Activated naive CD8-positive, alpha-beta T cell (primary cell): ENCODE results near the gene MAML3.
A peak's percentile ranks its signal among the peaks of the same experiment; 100 is the strongest.

Source experiments
- H3K27ac Mint-ChIP-seq: one replicate; pipeline ENCODE4 v1.8.0; 2021; ENCODE audit warnings: mixed read lengths
- H3K27me3 Mint-ChIP-seq: one replicate; pipeline ENCODE4 v1.8.0; 2021; ENCODE audit warnings: mixed read lengths
- H3K36me3 Mint-ChIP-seq: one replicate; pipeline ENCODE4 v1.8.0; 2021; ENCODE audit warnings: mixed read lengths
- H3K4me1 Mint-ChIP-seq: one replicate; pipeline ENCODE4 v1.8.0; 2021; ENCODE audit warnings: low read depth, mixed read lengths
- H3K4me3 Mint-ChIP-seq: one replicate; pipeline ENCODE4 v1.8.0; 2021; ENCODE audit warnings: mild to moderate bottlenecking, mixed read lengths
- H3K9me3 Mint-ChIP-seq: one replicate; pipeline ENCODE4 v1.8.0; 2021; ENCODE audit warnings: low read depth, mixed read lengths

MAML3 gene

GRCh38 chr4:140149846-140150635, 3.9 kb downstream of the MAML3 start:
- Mint-ChIP-seq H3K4me1 (peaks cover 26% of the 10 kb centered on the region), H3K4me3 (peak overlapping the region; percentile 90), H3K36me3 (no peaks in the 10 kb centered on the region), H3K27ac (peak overlapping the region; percentile 88), H3K27me3 (no peaks in the 10 kb centered on the region), H3K9me3 (no peaks in the 10 kb centered on the region)

- no peaks in the 10 kb centered on the region for H3K9me3 Mint-ChIP-seq
- H3K36me3 Mint-ChIP-seq: no peaks in the 10 kb centered on the region
- H3K27me3 Mint-ChIP-seq: no peaks in the 10 kb centered on the region
- no peak overlapping the region for H3K4me3 Mint-ChIP-seq
- peaks cover 24% of the 10 kb centered on the region for H3K4me1 Mint-ChIP-seq
- H3K27ac Mint-ChIP-seq: no peak overlapping the region
These were observed 9.9 kb downstream of the MAML3 start for GRCh38 chr4:140144050-140144449.

- H3K4me1 Mint-ChIP-seq: peaks cover 38% of the 10 kb centered on the region
- no peak overlapping the region for H3K4me3 Mint-ChIP-seq
- H3K27ac Mint-ChIP-seq: no peak overlapping the region
- H3K9me3 Mint-ChIP-seq: no peaks in the 10 kb centered on the region
- no peaks in the 10 kb centered on the region for H3K36me3 Mint-ChIP-seq
- H3K27me3 Mint-ChIP-seq: no peaks in the 10 kb centered on the region
These were observed 12.7 kb downstream of the MAML3 start for GRCh38 chr4:140141210-140141835.

GRCh38 chr4:140140566-140140965, 13.4 kb downstream of the MAML3 start:
- Mint-ChIP-seq H3K4me3 (no peak overlapping the region), H3K9me3 (no peaks in the 10 kb centered on the region), H3K4me1 (peaks cover 40% of the 10 kb centered on the region), H3K27ac (no peak overlapping the region), H3K36me3 (no peaks in the 10 kb centered on the region), H3K27me3 (no peaks in the 10 kb centered on the region)

GRCh38 chr4:140138428-140138827, 15.6 kb downstream of the MAML3 start:
- Mint-ChIP-seq H3K4me3 (no peak overlapping the region), H3K27me3 (no peaks in the 10 kb centered on the region), H3K4me1 (peaks cover 35% of the 10 kb centered on the region), H3K9me3 (no peaks in the 10 kb centered on the region), H3K27ac (no peak overlapping the region), H3K36me3 (no peaks in the 10 kb centered on the region)

- H3K27me3 Mint-ChIP-seq: no peaks in the 10 kb centered on the region
- no peaks in the 10 kb centered on the region for H3K9me3 Mint-ChIP-seq
- H3K36me3 Mint-ChIP-seq: no peaks in the 10 kb centered on the region
- H3K27ac Mint-ChIP-seq: peak overlapping the region; percentile 36
- H3K4me3 Mint-ChIP-seq: peak overlapping the region; percentile 22
- H3K4me1 Mint-ChIP-seq: peaks cover 30% of the 10 kb centered on the region
These were observed 16.3 kb downstream of the MAML3 start for GRCh38 chr4:140137671-140138070.

- H3K9me3 Mint-ChIP-seq: no peaks in the 10 kb centered on the region
These were observed 17.5 kb downstream of the MAML3 start for GRCh38 chr4:140136509-140136908.

GRCh38 chr4:140135529-140136088, 18.4 kb downstream of the MAML3 start:
- Mint-ChIP-seq H3K9me3 (no peaks in the 10 kb centered on the region), H3K27ac (no peak overlapping the region), H3K4me3 (no peak overlapping the region), H3K27me3 (no peaks in the 10 kb centered on the region), H3K36me3 (no peaks in the 10 kb centered on the region), H3K4me1 (peaks cover 41% of the 10 kb centered on the region)

More at GRCh38 chr4:140136509-140136908, 17.5 kb downstream of the MAML3 start:
- H3K4me1 Mint-ChIP-seq: peaks cover 38% of the 10 kb centered on the region
- no peak overlapping the region for H3K27ac Mint-ChIP-seq
- H3K4me3 Mint-ChIP-seq: no peak overlapping the region
- H3K27me3 Mint-ChIP-seq: no peaks in the 10 kb centered on the region
- H3K36me3 Mint-ChIP-seq: no peaks in the 10 kb centered on the region

- Mint-ChIP-seq H3K9me3 (no peaks in the 10 kb centered on the region), H3K36me3 (no peaks in the 10 kb centered on the region), H3K27me3 (no peaks in the 10 kb centered on the region), H3K4me1 (peaks cover 41% of the 10 kb centered on the region), H3K4me3 (no peak overlapping the region), H3K27ac (no peak overlapping the region)
These were observed 19.1 kb downstream of the MAML3 start for GRCh38 chr4:140134746-140135425.

- H3K27ac Mint-ChIP-seq: no peak overlapping the region
- no peak overlapping the region for H3K4me3 Mint-ChIP-seq
- no peaks in the 10 kb centered on the region for H3K27me3 Mint-ChIP-seq
- no peaks in the 10 kb centered on the region for H3K9me3 Mint-ChIP-seq
- peaks cover 41% of the 10 kb centered on the region for H3K4me1 Mint-ChIP-seq
- H3K36me3 Mint-ChIP-seq: no peaks in the 10 kb centered on the region
These were observed 20.4 kb downstream of the MAML3 start for GRCh38 chr4:140133576-140133975.

- H3K9me3 Mint-ChIP-seq: no peaks in the 10 kb centered on the region
- H3K27ac Mint-ChIP-seq: no peak overlapping the region
- H3K4me3 Mint-ChIP-seq: peak overlapping the region; percentile 17
- no peaks in the 10 kb centered on the region for H3K27me3 Mint-ChIP-seq
- no peaks in the 10 kb centered on the region for H3K36me3 Mint-ChIP-seq
- peaks cover 27% of the 10 kb centered on the region for H3K4me1 Mint-ChIP-seq
These were observed 22.2 kb downstream of the MAML3 start for GRCh38 chr4:140131675-140132229.

GRCh38 chr4:140130677-140131076, 23.3 kb downstream of the MAML3 start:
- Mint-ChIP-seq H3K4me3 (no peak overlapping the region), H3K9me3 (no peaks in the 10 kb centered on the region), H3K4me1 (peaks cover 22% of the 10 kb centered on the region), H3K27me3 (no peaks in the 10 kb centered on the region), H3K27ac (no peak overlapping the region), H3K36me3 (no peaks in the 10 kb centered on the region)

- Mint-ChIP-seq H3K27ac (no peak overlapping the region), H3K4me1 (peaks cover 33% of the 10 kb centered on the region), H3K27me3 (no peaks in the 10 kb centered on the region), H3K9me3 (no peaks in the 10 kb centered on the region), H3K4me3 (no peak overlapping the region), H3K36me3 (no peaks in the 10 kb centered on the region)
These were observed 26.6 kb downstream of the MAML3 start for GRCh38 chr4:140127422-140127821.

GRCh38 chr4:140126261-140126660, 27.7 kb downstream of the MAML3 start:
- H3K27me3 Mint-ChIP-seq: no peaks in the 10 kb centered on the region
- H3K9me3 Mint-ChIP-seq: no peaks in the 10 kb centered on the region
- H3K36me3 Mint-ChIP-seq: no peaks in the 10 kb centered on the region
- no peak overlapping the region for H3K4me3 Mint-ChIP-seq
- H3K4me1 Mint-ChIP-seq: peaks cover 27% of the 10 kb centered on the region
- no peak overlapping the region for H3K27ac Mint-ChIP-seq

GRCh38 chr4:140125374-140125773, 28.6 kb downstream of the MAML3 start:
- Mint-ChIP-seq H3K27ac (no peak overlapping the region), H3K4me3 (no peak overlapping the region), H3K36me3 (no peaks in the 10 kb centered on the region), H3K9me3 (no peaks in the 10 kb centered on the region), H3K4me1 (peaks cover 25% of the 10 kb centered on the region), H3K27me3 (no peaks in the 10 kb centered on the region)
